ENCODE measurements around the gene MRM3.

DNA sequence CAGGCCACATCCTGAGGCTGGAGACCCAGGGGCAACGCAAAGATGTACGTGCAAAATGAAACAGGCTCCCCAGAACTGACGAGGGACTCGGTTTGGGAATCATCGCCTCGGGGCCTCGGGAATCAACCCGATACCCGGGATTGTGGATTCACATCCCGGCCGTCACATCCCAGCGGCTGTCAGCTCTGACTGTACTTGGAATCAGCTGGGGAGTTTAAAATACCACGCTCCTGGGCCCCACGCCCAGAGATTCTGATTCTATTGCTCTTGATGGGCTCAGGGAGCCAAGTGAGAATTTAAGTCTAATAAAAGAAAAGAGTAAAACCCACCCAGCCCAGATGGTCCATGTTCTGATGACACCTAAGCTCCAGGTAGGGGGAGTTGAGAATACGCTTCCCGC lies 42.2 kb downstream of the MRM3 start:
- no peak for TF ChIP-seq EZH2 (IDR thresholded peaks at IDR 0.05; ENCODE audit: borderline replicate concordance, insufficient read depth, low read depth, low read length, poor library complexity, severe bottlenecking)
- TF ChIP-seq, protein P1, sequence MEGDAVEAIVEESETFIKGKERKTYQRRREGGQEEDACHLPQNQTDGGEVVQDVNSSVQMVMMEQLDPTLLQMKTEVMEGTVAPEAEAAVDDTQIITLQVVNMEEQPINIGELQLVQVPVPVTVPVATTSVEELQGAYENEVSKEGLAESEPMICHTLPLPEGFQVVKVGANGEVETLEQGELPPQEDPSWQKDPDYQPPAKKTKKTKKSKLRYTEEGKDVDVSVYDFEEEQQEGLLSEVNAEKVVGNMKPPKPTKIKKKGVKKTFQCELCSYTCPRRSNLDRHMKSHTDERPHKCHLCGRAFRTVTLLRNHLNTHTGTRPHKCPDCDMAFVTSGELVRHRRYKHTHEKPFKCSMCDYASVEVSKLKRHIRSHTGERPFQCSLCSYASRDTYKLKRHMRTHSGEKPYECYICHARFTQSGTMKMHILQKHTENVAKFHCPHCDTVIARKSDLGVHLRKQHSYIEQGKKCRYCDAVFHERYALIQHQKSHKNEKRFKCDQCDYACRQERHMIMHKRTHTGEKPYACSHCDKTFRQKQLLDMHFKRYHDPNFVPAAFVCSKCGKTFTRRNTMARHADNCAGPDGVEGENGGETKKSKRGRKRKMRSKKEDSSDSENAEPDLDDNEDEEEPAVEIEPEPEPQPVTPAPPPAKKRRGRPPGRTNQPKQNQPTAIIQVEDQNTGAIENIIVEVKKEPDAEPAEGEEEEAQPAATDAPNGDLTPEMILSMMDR (IDR thresholded peaks at IDR 0.05), result no peak

All from B cell (primary cell).